Measurements from ENCODE around the gene VPS8.

The VPS8 gene

DNA sequence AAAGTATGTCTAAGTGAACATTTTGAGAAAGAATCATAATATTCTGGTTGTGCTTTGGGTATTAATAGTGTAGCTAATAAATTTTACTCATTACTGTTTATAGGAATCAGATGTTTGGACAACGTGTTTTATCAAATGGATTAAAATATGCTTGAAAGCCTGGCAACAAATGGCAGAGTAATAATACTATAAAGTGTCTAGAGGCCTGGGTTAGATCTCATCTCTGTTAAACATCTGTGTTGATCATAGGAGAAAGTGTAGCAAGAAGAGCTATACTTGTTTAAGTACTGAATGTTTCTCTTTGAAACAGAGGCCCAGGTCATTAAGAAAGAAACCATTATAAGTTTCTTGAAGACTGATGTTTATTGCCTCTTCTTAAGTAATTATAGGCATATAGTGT, 30.5 kb downstream of the VPS8 start:
- no peak for DNase-seq (ENCODE audit: insufficient read length, low spot score)
- no peak for TF ChIP-seq SPI1 (IDR thresholded peaks at IDR 0.05; ENCODE audit: low read depth, low read length)
- no peak for TF ChIP-seq POLR2A (IDR thresholded peaks at IDR 0.05; ENCODE audit: low read depth, low read length)
- TF ChIP-seq POU2F2 (IDR thresholded peaks at IDR 0.05; ENCODE audit: low read depth, low read length): no peak
- no peak for TF ChIP-seq PAX5 (IDR thresholded peaks at IDR 0.05; ENCODE audit: insufficient read depth, low read length, severe bottlenecking)
- TF ChIP-seq POLR2AphosphoS5 (IDR thresholded peaks at IDR 0.05; ENCODE audit: low read depth, low read length): no peak
- TF ChIP-seq TAF1 (IDR thresholded peaks at IDR 0.05; ENCODE audit: low read depth, low read length): no peak
- no peak for FAIRE-seq

DNA sequence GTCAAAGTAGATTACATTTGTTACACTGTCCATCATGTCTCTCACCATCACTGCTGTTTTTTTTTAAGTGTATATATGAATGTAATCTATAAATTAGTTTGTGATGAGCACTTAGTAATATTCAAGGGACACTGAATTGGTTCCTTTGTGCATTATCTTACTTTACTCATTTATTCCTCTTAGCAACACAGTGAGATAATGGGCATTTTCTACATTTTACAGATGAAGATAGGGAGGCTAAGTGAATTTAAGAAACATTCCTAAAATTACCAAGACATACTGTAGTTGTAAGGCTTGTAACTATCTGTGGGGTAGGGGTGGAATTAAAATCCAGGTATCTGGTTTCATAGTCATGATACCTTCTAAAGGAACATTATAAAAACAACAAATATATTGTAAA, 33.9 kb downstream of the VPS8 start:
- TF ChIP-seq POU2F2 (IDR thresholded peaks at IDR 0.05; ENCODE audit: low read depth, low read length) (no peak), POLR2A (IDR thresholded peaks at IDR 0.05; ENCODE audit: low read depth, low read length) (no peak), POLR2AphosphoS5 (IDR thresholded peaks at IDR 0.05; ENCODE audit: low read depth, low read length) (no peak), PAX5 (IDR thresholded peaks at IDR 0.05; ENCODE audit: insufficient read depth, low read length, severe bottlenecking) (no peak), TAF1 (IDR thresholded peaks at IDR 0.05; ENCODE audit: low read depth, low read length) (no peak), SPI1 (IDR thresholded peaks at IDR 0.05; ENCODE audit: low read depth, low read length) (no peak)
- DNase-seq (ENCODE audit: insufficient read length, low spot score): no peak
- no peak for FAIRE-seq

DNA sequence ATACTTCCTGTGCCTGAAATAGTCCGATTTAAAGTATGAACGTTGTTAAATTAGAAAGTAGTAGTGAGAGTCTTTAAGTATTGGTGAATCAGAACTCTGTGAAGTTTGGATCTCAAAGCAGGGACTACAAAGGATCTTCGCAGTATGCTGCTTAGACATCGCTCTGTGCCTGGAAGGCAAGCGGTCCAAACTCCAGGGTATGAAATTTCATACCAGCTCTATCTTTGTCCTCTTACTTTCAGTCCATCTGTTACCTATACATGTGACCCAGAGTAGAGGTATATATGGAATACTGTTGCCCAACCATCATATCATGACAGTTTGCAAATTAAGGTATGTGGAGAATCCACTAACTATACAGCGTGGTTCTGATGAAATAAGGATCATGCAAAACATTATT, 34.5 kb downstream of the VPS8 start:
- no peak for TF ChIP-seq PAX5 (IDR thresholded peaks at IDR 0.05; ENCODE audit: insufficient read depth, low read length, severe bottlenecking)
- DNase-seq (ENCODE audit: insufficient read length, low spot score): no peak
- no peak for FAIRE-seq

- no peak for FAIRE-seq
- TF ChIP-seq POLR2AphosphoS5 (IDR thresholded peaks at IDR 0.05; ENCODE audit: low read depth, low read length) (no peak), POLR2A (IDR thresholded peaks at IDR 0.05; ENCODE audit: low read depth, low read length) (no peak), SPI1 (IDR thresholded peaks at IDR 0.05; ENCODE audit: low read depth, low read length) (no peak), POU2F2 (IDR thresholded peaks at IDR 0.05; ENCODE audit: low read depth, low read length) (no peak), PAX5 (IDR thresholded peaks at IDR 0.05; ENCODE audit: insufficient read depth, low read length, severe bottlenecking) (no peak), TAF1 (IDR thresholded peaks at IDR 0.05; ENCODE audit: low read depth, low read length) (no peak)
Observed at GRCh38 chr3:184848934-184849333, 37.0 kb downstream of the VPS8 start.

DNA sequence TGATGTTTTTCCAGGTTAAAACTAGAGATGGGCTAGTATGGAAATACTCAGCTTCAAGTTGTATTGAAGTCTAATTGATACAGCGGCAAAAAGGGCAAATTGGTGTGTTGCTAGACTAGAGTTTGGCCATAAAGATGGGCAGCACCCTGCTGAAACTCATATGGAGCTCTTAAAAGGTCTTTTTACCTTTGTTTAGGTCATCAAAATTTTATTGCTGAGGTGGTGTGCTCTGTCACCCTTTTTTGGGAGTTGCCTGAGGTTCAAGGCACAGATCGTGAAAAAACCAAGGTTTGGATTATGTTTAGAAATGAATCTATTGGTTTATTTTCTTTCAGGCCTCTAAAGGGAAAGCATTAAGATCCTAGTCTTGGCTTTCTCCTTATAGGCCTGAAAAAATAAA, 38.2 kb downstream of the VPS8 start:
- FAIRE-seq (no peak), DNase-seq (ENCODE audit: insufficient read length, low spot score) (no peak)
- TF ChIP-seq PAX5 (IDR thresholded peaks at IDR 0.05; ENCODE audit: insufficient read depth, low read length, severe bottlenecking) (no peak), POU2F2 (IDR thresholded peaks at IDR 0.05; ENCODE audit: low read depth, low read length) (no peak), POLR2AphosphoS5 (IDR thresholded peaks at IDR 0.05; ENCODE audit: low read depth, low read length) (no peak), POLR2A (IDR thresholded peaks at IDR 0.05; ENCODE audit: low read depth, low read length) (no peak), SPI1 (IDR thresholded peaks at IDR 0.05; ENCODE audit: low read depth, low read length) (no peak), TAF1 (IDR thresholded peaks at IDR 0.05; ENCODE audit: low read depth, low read length) (no peak)

More at GRCh38 chr3:184848934-184849333, 37.0 kb downstream of the VPS8 start:
- no peak for DNase-seq (ENCODE audit: insufficient read length, low spot score)

- DNase-seq (ENCODE audit: insufficient read length, low spot score) (no peak), FAIRE-seq (no peak)
- TF ChIP-seq TAF1 (IDR thresholded peaks at IDR 0.05; ENCODE audit: low read depth, low read length) (no peak), SPI1 (IDR thresholded peaks at IDR 0.05; ENCODE audit: low read depth, low read length) (no peak), POU2F2 (IDR thresholded peaks at IDR 0.05; ENCODE audit: low read depth, low read length) (no peak), PAX5 (IDR thresholded peaks at IDR 0.05; ENCODE audit: insufficient read depth, low read length, severe bottlenecking) (no peak), POLR2A (IDR thresholded peaks at IDR 0.05; ENCODE audit: low read depth, low read length) (no peak), POLR2AphosphoS5 (IDR thresholded peaks at IDR 0.05; ENCODE audit: low read depth, low read length) (no peak)
Observed at GRCh38 chr3:184857099-184857498, 45.1 kb downstream of the VPS8 start.

DNA sequence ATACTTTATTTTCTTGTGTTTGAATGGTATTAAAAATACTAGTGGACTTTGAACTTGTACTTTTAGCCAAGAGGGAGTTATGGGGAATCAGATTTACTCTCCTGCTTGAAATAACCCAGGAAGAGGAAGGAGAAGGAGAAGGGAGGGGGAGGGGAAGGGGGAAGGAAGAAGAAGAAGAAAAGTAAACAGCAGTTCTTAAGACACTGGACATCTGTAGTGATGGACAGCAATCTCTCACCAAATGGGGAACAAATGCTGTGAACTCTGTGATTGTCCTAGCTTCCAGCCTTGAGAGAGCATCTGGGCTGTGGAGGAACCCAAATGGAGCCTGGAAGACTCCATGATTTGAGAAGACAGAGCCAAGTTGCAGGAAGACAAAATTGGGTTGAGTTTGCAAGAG, 52.0 kb downstream of the VPS8 start:
- TF ChIP-seq POU2F2 (IDR thresholded peaks at IDR 0.05; ENCODE audit: low read depth, low read length) (no peak), TAF1 (IDR thresholded peaks at IDR 0.05; ENCODE audit: low read depth, low read length) (no peak), SPI1 (IDR thresholded peaks at IDR 0.05; ENCODE audit: low read depth, low read length) (no peak), PAX5 (IDR thresholded peaks at IDR 0.05; ENCODE audit: insufficient read depth, low read length, severe bottlenecking) (no peak), POLR2A (IDR thresholded peaks at IDR 0.05; ENCODE audit: low read depth, low read length) (no peak), POLR2AphosphoS5 (IDR thresholded peaks at IDR 0.05; ENCODE audit: low read depth, low read length) (no peak)
- FAIRE-seq: no peak
- no peak for DNase-seq (ENCODE audit: insufficient read length, low spot score)

DNA sequence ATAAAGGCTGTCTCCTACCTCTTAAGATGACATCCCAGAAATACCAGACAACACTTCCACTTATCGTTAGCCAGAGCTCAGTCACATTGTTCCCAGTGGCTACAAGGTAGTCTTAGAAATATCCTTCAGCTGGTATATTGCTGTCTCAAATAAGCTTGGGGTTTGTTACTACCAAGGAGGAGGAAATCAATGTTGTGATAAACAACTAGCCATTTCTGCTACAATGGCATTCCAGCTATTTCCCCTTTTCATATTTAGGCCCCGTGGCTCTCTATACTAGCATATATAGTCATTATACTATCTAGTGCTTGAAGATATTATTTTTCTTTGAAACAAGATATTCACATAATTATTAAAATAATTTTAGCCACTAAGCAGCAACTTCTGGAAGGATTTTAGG, 56.5 kb downstream of the VPS8 start:
- FAIRE-seq (no peak), DNase-seq (ENCODE audit: insufficient read length, low spot score) (no peak)
- TF ChIP-seq POU2F2 (IDR thresholded peaks at IDR 0.05; ENCODE audit: low read depth, low read length) (no peak), POLR2A (IDR thresholded peaks at IDR 0.05; ENCODE audit: low read depth, low read length) (no peak), PAX5 (IDR thresholded peaks at IDR 0.05; ENCODE audit: insufficient read depth, low read length, severe bottlenecking) (no peak), POLR2AphosphoS5 (IDR thresholded peaks at IDR 0.05; ENCODE audit: low read depth, low read length) (no peak), SPI1 (IDR thresholded peaks at IDR 0.05; ENCODE audit: low read depth, low read length) (no peak), TAF1 (IDR thresholded peaks at IDR 0.05; ENCODE audit: low read depth, low read length) (no peak)

- FAIRE-seq (no peak), DNase-seq (ENCODE audit: insufficient read length, low spot score) (no peak)
- TF ChIP-seq POU2F2 (IDR thresholded peaks at IDR 0.05; ENCODE audit: low read depth, low read length) (no peak), POLR2AphosphoS5 (IDR thresholded peaks at IDR 0.05; ENCODE audit: low read depth, low read length) (no peak)
Observed at GRCh38 chr3:184872200-184872599, 60.2 kb downstream of the VPS8 start.

DNA sequence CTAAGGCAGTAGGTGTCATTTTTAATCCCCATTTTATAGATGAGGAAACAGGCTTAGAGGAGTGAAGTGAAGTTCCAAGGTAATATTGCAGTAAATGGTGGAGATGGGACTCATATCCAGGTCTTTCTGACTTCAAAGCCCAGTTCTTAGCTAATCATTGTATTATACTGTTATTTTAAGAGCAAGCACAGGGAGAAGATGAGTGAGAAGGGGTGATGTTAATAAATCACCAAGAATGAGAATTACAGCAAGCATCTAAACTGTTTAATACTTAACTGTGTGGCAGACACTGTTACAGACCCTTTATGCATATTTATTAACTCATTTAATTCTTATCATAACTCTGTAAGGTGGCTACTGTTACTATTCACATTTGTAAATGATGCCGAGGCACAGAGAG, 61.2 kb downstream of the VPS8 start:
- DNase-seq (ENCODE audit: insufficient read length, low spot score) (no peak), FAIRE-seq (no peak)
- TF ChIP-seq POLR2A (IDR thresholded peaks at IDR 0.05; ENCODE audit: low read depth, low read length) (no peak), SPI1 (IDR thresholded peaks at IDR 0.05; ENCODE audit: low read depth, low read length) (no peak), POLR2AphosphoS5 (IDR thresholded peaks at IDR 0.05; ENCODE audit: low read depth, low read length) (no peak), TAF1 (IDR thresholded peaks at IDR 0.05; ENCODE audit: low read depth, low read length) (no peak), POU2F2 (IDR thresholded peaks at IDR 0.05; ENCODE audit: low read depth, low read length) (no peak), PAX5 (IDR thresholded peaks at IDR 0.05; ENCODE audit: insufficient read depth, low read length, severe bottlenecking) (no peak)

Measured in GM12891 (cell line).